K562 (cell line): ENCODE data around the gene PTBP3. TPM values are rescaled to one million over a fixed set of nuclear protein-coding genes. Genes with fewer than 3 reads are reported as not detected.

Source experiments
- ATAC-seq: fragments of 200-7000 bp; cut with Tn5 transposase; 3 replicates; pipeline ENCODE4 v1.9.1; 2020; ENCODE audit warnings: moderate library complexity
- BruUV-seq: library from RNA; stranded (reverse); fragments of 400-500 nt; replicated peaks from 2 replicates; lab custom pipeline; 2021; lab: Mats Ljungman, UMichigan
- CTCF ChIA-PET: fragments of 300-600 bp; formaldehyde crosslinking; extraction: SDS; loops from one replicate; lab custom pipeline; 2021; ENCODE audit warnings: low intra/inter-chr PET ratio; lab: Yijun Ruan, JAX
- POLR2A ChIA-PET: fragments of 300-600, 350-650 bp; sonication (Branson Sonifier 250); formaldehyde crosslinking; extraction: SDS; loops from one replicate; lab custom pipeline; 2021; ENCODE audit warnings: antibody characterized with exemption, inconsistent platforms; lab: Yijun Ruan, JAX
- DNase-seq, 4 experiments: peaks; one replicate each; pipeline versions ENCODE4 v3.0.0 to v3.0.0-alpha.2; 2011 to 2018; ENCODE audit warnings: low spot score in 3 of 4, mixed read lengths in 3 of 4; ENCODE audit errors: extremely low read depth in 1 of 4
- FAIRE-seq: peaks from 2 replicates; lab custom pipeline; 2011; peaks lifted over from hg19 to GRCh38; lab: Jason Lieb, UNC
- H2AFZ ChIP-seq: 2 replicates; pipeline ENCODE4 v1.6.0; 2011; ENCODE audit warnings: low read depth, low read length, control low read depth, inconsistent platforms
- H3K27ac ChIP-seq: fragments of 200-600 bp; 3 replicates; pipeline ENCODE4 v1.8.0; 2011; ENCODE audit warnings: low read depth, mild to moderate bottlenecking, control low read depth, inconsistent platforms, low read length, moderate library complexity, mixed read lengths; ENCODE audit errors: extremely low read depth
- H3K27me3 ChIP-seq, 2 experiments: fragments of 300-600 bp in 1 of 2; 2 replicates in 1 of 2; 3 replicates in 1 of 2; pipeline versions ENCODE4 v1.6.0 to v1.8.0; 2011; ENCODE audit warnings: inconsistent platforms in 2 of 2, low read length in 2 of 2, mild to moderate bottlenecking in 1 of 2, mixed read lengths in 1 of 2, moderate library complexity in 1 of 2; ENCODE audit not compliant: control insufficient read depth in 2 of 2, insufficient read depth in 2 of 2
- H3K36me3 ChIP-seq: fragments of 300-600 bp; 3 replicates; pipeline ENCODE4 v1.8.0; 2011; ENCODE audit warnings: mild to moderate bottlenecking, low read length, inconsistent platforms; ENCODE audit not compliant: control insufficient read depth, insufficient read depth
- H3K4me1 ChIP-seq, 2 experiments: fragments of 200-600 bp in 1 of 2; replicated peaks in 1 of 2; 2 replicates in 1 of 2; 3 replicates in 1 of 2; pipeline versions ENCODE4 v1.5.1 to v1.8.0; 2011; ENCODE audit warnings: inconsistent platforms in 2 of 2, low read length in 2 of 2, mild to moderate bottlenecking in 1 of 2, mixed read lengths in 1 of 2, moderate library complexity in 1 of 2; ENCODE audit not compliant: control insufficient read depth in 2 of 2, insufficient read depth in 2 of 2
- H3K4me2 ChIP-seq: 2 replicates; pipeline ENCODE4 v1.6.1; 2011; ENCODE audit warnings: low read length, control low read depth, inconsistent platforms, mixed read lengths; ENCODE audit not compliant: insufficient read depth
- H3K4me3 ChIP-seq: fragments of 200-600 bp; sonication (generic), shearing (Covaris generic); 2 replicates; pipeline ENCODE4 v1.5.1; 2016; ENCODE audit warnings: control low read depth, inconsistent platforms
- H3K79me2 ChIP-seq: fragments of 200-600 bp; 3 replicates; pipeline ENCODE4 v1.8.0; 2011; ENCODE audit warnings: low read length, inconsistent platforms; ENCODE audit not compliant: control insufficient read depth, insufficient read depth
- H3K9ac ChIP-seq, 2 experiments: 2 replicates each; pipeline versions ENCODE4 v1.6.0 to v1.6.1; 2011; ENCODE audit warnings: low read depth in 2 of 2, low read length in 2 of 2, control low read depth in 1 of 2, inconsistent platforms in 1 of 2, mild to moderate bottlenecking in 1 of 2, mixed read lengths in 1 of 2; ENCODE audit not compliant: insufficient read depth in 1 of 2
- H3K9me1 ChIP-seq: one replicate; pipeline ENCODE4 v1.6.0; 2011; ENCODE audit warnings: inconsistent platforms, mild to moderate bottlenecking, low read length, moderate library complexity; ENCODE audit not compliant: control insufficient read depth, insufficient read depth
- H3K9me3 ChIP-seq: replicated peaks from 2 replicates; pipeline ENCODE4 v1.5.1; 2011; ENCODE audit warnings: low read depth, low read length, inconsistent platforms; ENCODE audit not compliant: control insufficient read depth, insufficient read depth
- H4K20me1 ChIP-seq: replicated peaks from 2 replicates; pipeline ENCODE4 v1.6.1; 2011; ENCODE audit warnings: low read length, inconsistent platforms, mixed read lengths; ENCODE audit not compliant: control insufficient read depth, insufficient read depth
- ASH1L ChIP-seq: fragments of 450-650 bp; IDR thresholded peaks from 2 replicates; pipeline ENCODE4 v1.6.1; 2018; ENCODE audit warnings: borderline replicate concordance, mild to moderate bottlenecking, low read depth; ENCODE audit not compliant: partially characterized antibody
- ATF3 ChIP-seq, 2 experiments: fragments of 450-650 bp in 1 of 2; sonication (generic) in 1 of 2; formaldehyde crosslinking in 1 of 2; IDR thresholded peaks in 1 of 2; conservative IDR thresholded peaks in 1 of 2; 2 replicates each; pipeline versions ENCODE4 v1.6.1 to v1.8.1; 2016 to 2023; ENCODE audit warnings: mild to moderate bottlenecking in 2 of 2, moderate library complexity in 2 of 2, inconsistent platforms in 1 of 2, missing genetic modification reagents in 1 of 2
- BCOR ChIP-seq: fragments of 450-650 bp; IDR thresholded peaks from 2 replicates; pipeline ENCODE4 v1.6.1; 2016
- CAMTA2 ChIP-seq: fragments of 250-450 bp; sonication (Bioruptor Pico); conservative IDR thresholded peaks from 2 replicates; pipeline ENCODE4 v1.5.1; 2022
- CCAR2 ChIP-seq: fragments of 200-400 bp; formaldehyde crosslinking; IDR thresholded peaks from 2 replicates; pipeline ENCODE4 v1.6.1; 2017; ENCODE audit warnings: mild to moderate bottlenecking, low read depth, low read length
- ETS1 ChIP-seq: conservative IDR thresholded peaks from 2 replicates; pipeline ENCODE4 v1.6.1; 2011; ENCODE audit warnings: low read depth, mild to moderate bottlenecking, low read length; ENCODE audit not compliant: control insufficient read depth
- NCOA1 ChIP-seq: fragments of 450-650 bp; IDR thresholded peaks from 2 replicates; pipeline ENCODE4 v1.6.1; 2016; ENCODE audit warnings: low read depth
- POLR2AphosphoS5 ChIP-seq: IDR thresholded peaks from 2 replicates; pipeline ENCODE4 v1.6.1; 2011; ENCODE audit warnings: mild to moderate bottlenecking, low read depth, low read length, moderate library complexity; ENCODE audit not compliant: control insufficient read depth, insufficient read depth
- RBM14 ChIP-seq: fragments of 200-400 bp; formaldehyde crosslinking; IDR thresholded peaks from 2 replicates; pipeline ENCODE4 v1.6.1; 2018; ENCODE audit warnings: low read depth, mild to moderate bottlenecking, low read length, moderate library complexity, borderline replicate concordance; ENCODE audit not compliant: insufficient read depth
- RBM34 ChIP-seq: fragments of 200-400 bp; formaldehyde crosslinking; IDR thresholded peaks from 2 replicates; pipeline ENCODE4 v1.6.1; 2018; ENCODE audit warnings: low read length, borderline replicate concordance; ENCODE audit not compliant: insufficient read depth
- TEAD1 ChIP-seq, 2 experiments: fragments of 450-650 bp in 1 of 2; sonication (generic) in 1 of 2; formaldehyde crosslinking; IDR thresholded peaks; 2 replicates each; pipeline versions ENCODE4 v1.4.0 to v1.8.0; 2020 to 2022; ENCODE audit warnings: mild to moderate bottlenecking in 2 of 2, missing genetic modification reagents in 1 of 2
- XRCC3 ChIP-seq: fragments of 450-650 bp; IDR thresholded peaks from 2 replicates; pipeline ENCODE4 v1.6.1; 2017; ENCODE audit warnings: mild to moderate bottlenecking, moderate library complexity
- ZBTB7A ChIP-seq: IDR thresholded peaks from 2 replicates; pipeline ENCODE4 v1.6.1; 2011; ENCODE audit warnings: low read depth, mild to moderate bottlenecking, low read length, moderate library complexity, borderline replicate concordance; ENCODE audit not compliant: control insufficient read depth
- ZBTB9 ChIP-seq: fragments of 450-650 bp; formaldehyde crosslinking; IDR thresholded peaks from 2 replicates; pipeline ENCODE4 v1.4.0; 2020; ENCODE audit warnings: mild to moderate bottlenecking, moderate library complexity
- ZFPM2 ChIP-seq: fragments of 250-450 bp; sonication (Bioruptor Pico); IDR thresholded peaks from 2 replicates; pipeline ENCODE4 v1.5.1; 2022; ENCODE audit warnings: mild to moderate bottlenecking
- ZNF561 ChIP-seq: fragments of 450-650 bp; formaldehyde crosslinking; conservative IDR thresholded peaks from 2 replicates; pipeline ENCODE4 v1.4.0; 2020; ENCODE audit warnings: mild to moderate bottlenecking, moderate library complexity
- ZNF696 ChIP-seq: fragments of 250-450 bp; sonication (Bioruptor Pico); conservative IDR thresholded peaks from 2 replicates; pipeline ENCODE4 v1.4.0; 2020; ENCODE audit warnings: mild to moderate bottlenecking, moderate library complexity
- WGBS: fragments of 100-300 bp; shearing (Covaris generic); methylation state at CpG from one replicate; pipeline ENCODE4 v1.1.6; 2016; ENCODE audit warnings: low coverage, mixed read lengths; ENCODE audit not compliant: insufficient coverage; ENCODE audit errors: missing lambda C conversion rate; 5-methylcytosine and 5-hydroxymethylcytosine counted together
- in situ Hi-C: fragments of 300-500 bp; cut with MboI; formaldehyde crosslinking; loops from 4 replicates; pipeline ENCODE4 v1.15.0; 2018; ENCODE audit warnings: inconsistent platforms, mixed read lengths
- intact Hi-C: fragments of 100-400 bp; cut with micrococcal nuclease; formaldehyde crosslinking; loops from 2 replicates; pipeline ENCODE4 v1.14.2; 2022
- polyA plus RNA-seq, 8 experiments: library from polyadenylated mRNA; depleted of rRNA in 4 of 8; stranded (reverse) in 5 of 8; unstranded in 3 of 8; fragments of >200 nt; fragmentation: Nextera tagmentation in 2 of 8; fragmentation: Illumina TruSeq in 1 of 8; extraction: Ambion mirVana in 2 of 8; extraction: Trizol in 1 of 8; gene quantifications; 2 replicates each; pipeline versions ENCODE4 v1.2.1 to v1.2.3, GENCODE V29; 2011 to 2014; ENCODE audit warnings: inconsistent platforms in 1 of 8, missing spikeins in 1 of 8
- total RNA-seq, 7 experiments: library from RNA; depleted of rRNA in 6 of 7; stranded (reverse); fragments of >200 nt in 6 of 7; fragmentation: Illumina TruSeq in 2 of 7; extraction: Trizol in 2 of 7; gene quantifications; 2 replicates each; pipeline versions ENCODE4 v1.2.1 to v1.2.3, GENCODE V29; 2011 to 2021; ENCODE audit warnings: low replicate concordance in 1 of 7

Gene PTBP3
- total and polyA plus RNA-seq, 9 of the 15 experiments (the other 6 are each of a cell fraction or from before 2014, with no cell fraction given): 22.4 to 132 (median 68.0) TPM

- no peak for FAIRE-seq
- TF ChIP-seq ASH1L: no peak
- no peak for TF ChIP-seq POLR2AphosphoS5
- TF ChIP-seq ZNF696 (CRISPR knock-in tag): no peak
- TF ChIP-seq RBM14: no peak
- TF ChIP-seq ZBTB7A: no peak
- no peak for TF ChIP-seq XRCC3
- no peak for TF ChIP-seq BCOR
- TF ChIP-seq TEAD1 (CRISPR knock-in tag; IDR thresholded peaks at IDR 0.05): no peak
- TF ChIP-seq ETS1: no peak
- no peak for TF ChIP-seq RBM34
- no peak for TF ChIP-seq NCOA1
- TF ChIP-seq CCAR2: no peak
- no peak for TF ChIP-seq ZBTB9 (CRISPR knock-in tag)
- TF ChIP-seq ATF3 (IDR thresholded peaks at IDR 0.05): no peak
- TF ChIP-seq ATF3 (CRISPR knock-in tag; conservative IDR thresholded peaks at IDR 0.05): no peak
- TF ChIP-seq ZFPM2 (CRISPR knock-in tag): no peak
- no peak for TF ChIP-seq CAMTA2 (CRISPR knock-in tag)
- no peak for TF ChIP-seq ZNF561 (CRISPR knock-in tag)
- ChIA-PET CTCF (no interaction called here), POLR2A (interaction anchor here (1.3 to 1.5 kb wide), 2 partner anchors 23 to 52 kb away, joined by 3 read pairs; no protein-coding TSS in a partner anchor)
- H3K9me1 ChIP-seq: no peaks in the 10 kb centered on the region
- in situ Hi-C loops: no loop called here
- no peaks in the 10 kb centered on the region for H3K27me3 ChIP-seq
- peaks cover 32% of the 10 kb centered on the region; the same call in 2 of the 3 replicates for H3K79me2 ChIP-seq
- no peak overlapping the region for H2AFZ ChIP-seq
- no peak overlapping the region for H3K9ac ChIP-seq
- no peak overlapping the region for H3K4me2 ChIP-seq
- intact Hi-C loops: no loop called here
- WGBS: 81% methylated on average over 5 of the region's 5 CpGs
- no peaks in the 10 kb centered on the region for H4K20me1 ChIP-seq
- peaks cover 0 to 14% of the 10 kb centered on the region in 2 experiments; a peak in 4 of 5 replicates for H3K4me1 ChIP-seq
- no peak overlapping the region for H3K4me3 ChIP-seq
- no TSS peak for BruUV-seq
- DNase-seq: no peak
- ATAC-seq: no peak
- no peak overlapping the region for H3K27ac ChIP-seq
- no peaks in the 10 kb centered on the region for H3K9me3 ChIP-seq
- H3K36me3 ChIP-seq: peaks cover 56% of the 10 kb centered on the region
Measured at GRCh38 chr9:112261133-112261532, 72.3 kb downstream of the PTBP3 start.
